K562 (cell line): ENCODE data around the gene PEAR1. TPM values are rescaled to one million over a fixed set of nuclear protein-coding genes. Genes with fewer than 3 reads are reported as not detected.

Experiments used
- ATF1 ChIP-seq, 2 experiments: fragments of 450-650 bp in 1 of 2; IDR thresholded peaks; 2 replicates each; pipeline ENCODE4 v1.6.1; 2016; ENCODE audit warnings: missing compliant biosample characterization in 1 of 2, missing genetic modification characterization in 1 of 2
- BHLHE40 ChIP-seq: IDR thresholded peaks from 2 replicates; pipeline ENCODE4 v1.6.1; 2011; ENCODE audit warnings: low read length, improper control_type of control experiment
- ELF1 ChIP-seq: fragments of 200-800 bp; sonication (Bioruptor generic); IDR thresholded peaks from 2 replicates; pipeline ENCODE4 v1.6.1; 2016; ENCODE audit warnings: missing genetic modification characterization, missing compliant biosample characterization
- EZH2 ChIP-seq: IDR thresholded peaks from 2 replicates; pipeline ENCODE4 v1.6.1; 2012; ENCODE audit warnings: low read depth, mild to moderate bottlenecking, inconsistent platforms, low read length, borderline replicate concordance
- FIP1L1 ChIP-seq: fragments of 200-400 bp; formaldehyde crosslinking; IDR thresholded peaks from 2 replicates; pipeline ENCODE4 v1.6.1; 2018; ENCODE audit warnings: mild to moderate bottlenecking, low read depth, low read length; ENCODE audit not compliant: poor library complexity, severe bottlenecking
- FOXP4 ChIP-seq: sonication (generic); formaldehyde crosslinking; IDR thresholded peaks from 2 replicates; pipeline ENCODE4 v1.8.0; 2022; ENCODE audit warnings: mild to moderate bottlenecking, missing genetic modification reagents, borderline replicate concordance
- MAFK ChIP-seq: IDR thresholded peaks from 2 replicates; pipeline ENCODE4 v1.6.1; 2011; ENCODE audit warnings: low read length, improper control_type of control experiment
- NCOA1 ChIP-seq: fragments of 450-650 bp; IDR thresholded peaks from 2 replicates; pipeline ENCODE4 v1.6.1; 2016; ENCODE audit warnings: low read depth
- NR3C1 ChIP-seq: sonication (generic); formaldehyde crosslinking; IDR thresholded peaks from 2 replicates; pipeline ENCODE4 v1.8.1; 2022; ENCODE audit warnings: missing genetic modification reagents
- RBM34 ChIP-seq: fragments of 200-400 bp; formaldehyde crosslinking; IDR thresholded peaks from 2 replicates; pipeline ENCODE4 v1.6.1; 2018; ENCODE audit warnings: low read length, borderline replicate concordance; ENCODE audit not compliant: insufficient read depth
- RHOXF2B ChIP-seq: fragments of 250-450 bp; sonication (Bioruptor Pico); conservative IDR thresholded peaks from 2 replicates; pipeline ENCODE4 v1.5.1; 2021
- TCF3 ChIP-seq: sonication (generic); formaldehyde crosslinking; IDR thresholded peaks from 2 replicates; pipeline ENCODE4 v1.4.0; 2020; ENCODE audit warnings: mild to moderate bottlenecking, missing genetic modification reagents
- TCFL5 ChIP-seq: fragments of 250-450 bp; sonication (Bioruptor Pico); conservative IDR thresholded peaks from 2 replicates; pipeline ENCODE4 v1.6.1; 2021; ENCODE audit warnings: mild to moderate bottlenecking, moderate library complexity, matching md5 sums
- TFE3 ChIP-seq: fragments of 450-650 bp; formaldehyde crosslinking; IDR thresholded peaks from 2 replicates; pipeline ENCODE4 v1.4.0; 2020; ENCODE audit warnings: mild to moderate bottlenecking, mixed read lengths
- THRB ChIP-seq: fragments of 450-650 bp; formaldehyde crosslinking; conservative IDR thresholded peaks from 2 replicates; pipeline ENCODE4 v1.4.0; 2022; ENCODE audit warnings: mild to moderate bottlenecking, missing genetic modification characterization
- ZNF274 ChIP-seq: IDR thresholded peaks from 2 replicates; pipeline ENCODE4 v1.6.1; 2011; ENCODE audit warnings: low read depth, mild to moderate bottlenecking, low read length, moderate library complexity, borderline replicate concordance
- ZNF3 ChIP-seq: fragments of 250-450 bp; sonication (Bioruptor Pico); IDR thresholded peaks from 2 replicates; pipeline ENCODE4 v1.5.0; 2021; ENCODE audit warnings: mild to moderate bottlenecking, moderate library complexity
- polyA plus RNA-seq, 8 experiments: library from polyadenylated mRNA; depleted of rRNA in 4 of 8; stranded (reverse) in 5 of 8; unstranded in 3 of 8; fragments of >200 nt; fragmentation: Nextera tagmentation in 2 of 8; fragmentation: Illumina TruSeq in 1 of 8; extraction: Ambion mirVana in 2 of 8; extraction: Trizol in 1 of 8; gene quantifications; 2 replicates each; pipeline versions ENCODE4 v1.2.1 to v1.2.3, GENCODE V29; 2011 to 2014; ENCODE audit warnings: inconsistent platforms in 1 of 8, missing spikeins in 1 of 8
- total RNA-seq, 7 experiments: library from RNA; depleted of rRNA in 6 of 7; stranded (reverse); fragments of >200 nt in 6 of 7; fragmentation: Illumina TruSeq in 2 of 7; extraction: Trizol in 2 of 7; gene quantifications; 2 replicates each; pipeline versions ENCODE4 v1.2.1 to v1.2.3, GENCODE V29; 2011 to 2021; ENCODE audit warnings: low replicate concordance in 1 of 7
- TF ChIP-seq, protein P1 (sequence below): fragments of 250-450 bp; sonication (Bioruptor Pico); IDR thresholded peaks from 2 replicates; pipeline ENCODE4 v1.4.0; 2020

The PEAR1 gene
- total and polyA plus RNA-seq, 9 of the 15 experiments (the other 6 are each of a cell fraction or from before 2014, with no cell fraction given) = 0.87 to 13.9 (median 6.1) TPM

- TF ChIP-seq FOXP4 (CRISPR knock-in tag) = no peak
- TF ChIP-seq THRB (CRISPR knock-in tag) = peak; percentile 49; the same call in 1 of the 2 replicates
- TF ChIP-seq RBM34 = no peak
- TF ChIP-seq BHLHE40 = peak; percentile 65
- 0 out of 2 replicates have a peak, but pooled peaks have one; percentile 12 for TF ChIP-seq ELF1 (tag)
- TF ChIP-seq TCF3 (CRISPR knock-in tag) = peak; percentile 99
- no peak for TF ChIP-seq ATF1 (CRISPR knock-in tag; IDR thresholded peaks at IDR 0.05)
- peak; percentile 53; the same call in 1 of the 2 replicates for TF ChIP-seq ATF1 (tag; IDR thresholded peaks at IDR 0.05)
- no peak for TF ChIP-seq EZH2
- TF ChIP-seq ZNF3 (CRISPR knock-in tag) = no peak
- TF ChIP-seq ZNF274 = peak; percentile 80
- peak; percentile 87 for TF ChIP-seq NCOA1
- TF ChIP-seq, protein P1, sequence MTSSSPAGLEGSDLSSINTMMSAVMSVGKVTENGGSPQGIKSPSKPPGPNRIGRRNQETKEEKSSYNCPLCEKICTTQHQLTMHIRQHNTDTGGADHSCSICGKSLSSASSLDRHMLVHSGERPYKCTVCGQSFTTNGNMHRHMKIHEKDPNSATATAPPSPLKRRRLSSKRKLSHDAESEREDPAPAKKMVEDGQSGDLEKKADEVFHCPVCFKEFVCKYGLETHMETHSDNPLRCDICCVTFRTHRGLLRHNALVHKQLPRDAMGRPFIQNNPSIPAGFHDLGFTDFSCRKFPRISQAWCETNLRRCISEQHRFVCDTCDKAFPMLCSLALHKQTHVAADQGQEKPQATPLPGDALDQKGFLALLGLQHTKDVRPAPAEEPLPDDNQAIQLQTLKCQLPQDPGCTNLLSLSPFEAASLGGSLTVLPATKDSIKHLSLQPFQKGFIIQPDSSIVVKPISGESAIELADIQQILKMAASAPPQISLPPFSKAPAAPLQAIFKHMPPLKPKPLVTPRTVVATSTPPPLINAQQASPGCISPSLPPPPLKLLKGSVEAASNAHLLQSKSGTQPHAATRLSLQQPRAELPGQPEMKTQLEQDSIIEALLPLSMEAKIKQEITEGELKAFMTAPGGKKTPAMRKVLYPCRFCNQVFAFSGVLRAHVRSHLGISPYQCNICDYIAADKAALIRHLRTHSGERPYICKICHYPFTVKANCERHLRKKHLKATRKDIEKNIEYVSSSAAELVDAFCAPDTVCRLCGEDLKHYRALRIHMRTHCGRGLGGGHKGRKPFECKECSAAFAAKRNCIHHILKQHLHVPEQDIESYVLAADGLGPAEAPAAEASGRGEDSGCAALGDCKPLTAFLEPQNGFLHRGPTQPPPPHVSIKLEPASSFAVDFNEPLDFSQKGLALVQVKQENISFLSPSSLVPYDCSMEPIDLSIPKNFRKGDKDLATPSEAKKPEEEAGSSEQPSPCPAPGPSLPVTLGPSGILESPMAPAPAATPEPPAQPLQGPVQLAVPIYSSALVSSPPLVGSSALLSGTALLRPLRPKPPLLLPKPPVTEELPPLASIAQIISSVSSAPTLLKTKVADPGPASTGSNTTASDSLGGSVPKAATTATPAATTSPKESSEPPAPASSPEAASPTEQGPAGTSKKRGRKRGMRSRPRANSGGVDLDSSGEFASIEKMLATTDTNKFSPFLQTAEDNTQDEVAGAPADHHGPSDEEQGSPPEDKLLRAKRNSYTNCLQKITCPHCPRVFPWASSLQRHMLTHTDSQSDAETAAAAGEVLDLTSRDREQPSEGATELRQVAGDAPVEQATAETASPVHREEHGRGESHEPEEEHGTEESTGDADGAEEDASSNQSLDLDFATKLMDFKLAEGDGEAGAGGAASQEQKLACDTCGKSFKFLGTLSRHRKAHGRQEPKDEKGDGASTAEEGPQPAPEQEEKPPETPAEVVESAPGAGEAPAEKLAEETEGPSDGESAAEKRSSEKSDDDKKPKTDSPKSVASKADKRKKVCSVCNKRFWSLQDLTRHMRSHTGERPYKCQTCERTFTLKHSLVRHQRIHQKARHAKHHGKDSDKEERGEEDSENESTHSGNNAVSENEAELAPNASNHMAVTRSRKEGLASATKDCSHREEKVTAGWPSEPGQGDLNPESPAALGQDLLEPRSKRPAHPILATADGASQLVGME (CRISPR knock-in tag) = 0 out of 2 replicates have a peak, but pooled peaks have one; percentile 44
- no peak for TF ChIP-seq FIP1L1
- TF ChIP-seq TFE3 = no peak
- TF ChIP-seq TCFL5 = no peak
- TF ChIP-seq NR3C1 (CRISPR knock-in tag) = no peak
- no peak for TF ChIP-seq RHOXF2B (CRISPR knock-in tag)
- TF ChIP-seq MAFK = no peak
Observed at GRCh38 chr1:156958247-156958714, 64.8 kb downstream of the PEAR1 start (continued).
